Upper lobe of right lung (tissue), 1 donor: ENCODE measurements around the gene ASF1B. TPM values are rescaled to one million over a fixed set of nuclear protein-coding genes. Genes with fewer than 3 reads are reported as not detected.

Source experiments
- ATAC-seq: fragments of 200-7000 bp; cut with Tn5 transposase; one replicate; pipeline ENCODE4 v1.9.1; 2020; ENCODE audit warnings: mild to moderate bottlenecking, moderate library complexity
- DNase-seq: peaks from one replicate; pipeline ENCODE4 v3.0.0-alpha.2; 2020
- H3K27ac ChIP-seq: fragments of 200-600 bp; one replicate; pipeline ENCODE4 v1.8.0; 2022
- H3K27me3 ChIP-seq: fragments of 200-600 bp; one replicate; pipeline ENCODE4 v1.8.0; 2022; ENCODE audit warnings: mild to moderate bottlenecking
- H3K36me3 ChIP-seq: fragments of 200-600 bp; one replicate; pipeline ENCODE4 v1.8.0; 2022
- H3K4me1 ChIP-seq: fragments of 200-600 bp; one replicate; pipeline ENCODE4 v1.8.0; 2022
- H3K4me3 ChIP-seq: fragments of 200-600 bp; one replicate; pipeline ENCODE4 v1.8.0; 2022; ENCODE audit warnings: mild to moderate bottlenecking
- H3K9me3 ChIP-seq: fragments of 200-600 bp; one replicate; pipeline ENCODE4 v1.8.0; 2022
- CTCF ChIP-seq: fragments of 200-600 bp; IDR thresholded peaks from one replicate; pipeline ENCODE4 v1.8.0; 2022; ENCODE audit warnings: antibody characterized with exemption
- intact Hi-C: fragments of 100-400 bp; cut with DNase I; formaldehyde crosslinking; loops from one replicate; pipeline ENCODE4 v1.11.0; 2022
- total RNA-seq: library from RNA; stranded (reverse); fragmentation: NEBNext Ultra II Directional; extraction: Animal tissue kit (Norgen Biotek cat#: 25700); gene quantifications from one replicate; pipeline ENCODE4 v1.2.1, GENCODE V29; 2021
- donor health status: DM: no; HTN: yes; CAD: no; lungs with severe emphysema.

The ASF1B gene
- total RNA-seq, 1 donor from 2014 or later = 1.9 TPM

- no peak for DNase-seq
- Histone ChIP-seq H3K36me3 (peaks cover 9% of the 10 kb centered on the region), H3K27me3 (no peaks in the 10 kb centered on the region), H3K4me1 (peaks cover 18% of the 10 kb centered on the region), H3K4me3 (peak overlapping the region; percentile 5), H3K9me3 (no peaks in the 10 kb centered on the region), H3K27ac (peak overlapping the region; percentile 63)
- ATAC-seq = peak; percentile 62
- intact Hi-C loops = no loop called here
- TF ChIP-seq CTCF = peak; percentile 18
Observed at GRCh38 chr19:14167576-14168138, 31.3 kb upstream of the ASF1B start.

DNA sequence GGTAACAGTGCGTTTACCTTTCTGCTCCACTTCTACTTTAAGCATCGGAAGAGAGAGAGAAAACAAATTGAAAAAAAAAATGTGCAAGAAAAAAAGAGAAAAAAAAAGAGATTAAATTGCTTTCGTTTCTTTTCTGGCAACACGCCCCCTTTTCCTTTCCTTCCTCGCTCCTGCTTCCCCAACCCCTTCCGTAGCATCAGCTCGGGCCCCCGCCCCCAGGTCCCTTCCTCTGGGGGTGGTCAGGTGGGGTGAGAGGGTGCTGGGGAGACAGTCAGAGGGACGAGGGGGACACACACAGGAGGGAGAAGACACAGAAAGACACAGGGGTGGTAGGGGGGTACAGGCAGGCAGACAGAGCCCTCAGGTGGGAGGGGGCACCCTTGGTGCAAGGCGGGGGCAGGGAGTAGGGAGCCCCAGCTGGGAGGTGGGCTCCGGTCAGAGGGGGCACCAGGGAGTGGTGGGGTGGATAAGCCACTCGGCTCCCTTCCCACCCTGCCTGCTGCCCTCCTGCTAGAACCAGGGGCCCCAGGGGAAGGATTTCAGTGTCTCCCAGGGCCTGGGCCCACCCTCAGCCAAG lies 30.7 kb upstream of the ASF1B start:
- DNase-seq (no peak), ATAC-seq (no peak)
- TF ChIP-seq CTCF = no peak
- no peaks in the 10 kb centered on the region for H3K9me3 ChIP-seq
- H3K27me3 ChIP-seq = no peaks in the 10 kb centered on the region
- H3K4me3 ChIP-seq = peak overlapping the region; percentile 5
- peak overlapping the region; percentile 63 for H3K27ac ChIP-seq
- intact Hi-C loops = no loop called here
- H3K36me3 ChIP-seq = peaks cover 13% of the 10 kb centered on the region
- H3K4me1 ChIP-seq = peaks cover 18% of the 10 kb centered on the region

DNA sequence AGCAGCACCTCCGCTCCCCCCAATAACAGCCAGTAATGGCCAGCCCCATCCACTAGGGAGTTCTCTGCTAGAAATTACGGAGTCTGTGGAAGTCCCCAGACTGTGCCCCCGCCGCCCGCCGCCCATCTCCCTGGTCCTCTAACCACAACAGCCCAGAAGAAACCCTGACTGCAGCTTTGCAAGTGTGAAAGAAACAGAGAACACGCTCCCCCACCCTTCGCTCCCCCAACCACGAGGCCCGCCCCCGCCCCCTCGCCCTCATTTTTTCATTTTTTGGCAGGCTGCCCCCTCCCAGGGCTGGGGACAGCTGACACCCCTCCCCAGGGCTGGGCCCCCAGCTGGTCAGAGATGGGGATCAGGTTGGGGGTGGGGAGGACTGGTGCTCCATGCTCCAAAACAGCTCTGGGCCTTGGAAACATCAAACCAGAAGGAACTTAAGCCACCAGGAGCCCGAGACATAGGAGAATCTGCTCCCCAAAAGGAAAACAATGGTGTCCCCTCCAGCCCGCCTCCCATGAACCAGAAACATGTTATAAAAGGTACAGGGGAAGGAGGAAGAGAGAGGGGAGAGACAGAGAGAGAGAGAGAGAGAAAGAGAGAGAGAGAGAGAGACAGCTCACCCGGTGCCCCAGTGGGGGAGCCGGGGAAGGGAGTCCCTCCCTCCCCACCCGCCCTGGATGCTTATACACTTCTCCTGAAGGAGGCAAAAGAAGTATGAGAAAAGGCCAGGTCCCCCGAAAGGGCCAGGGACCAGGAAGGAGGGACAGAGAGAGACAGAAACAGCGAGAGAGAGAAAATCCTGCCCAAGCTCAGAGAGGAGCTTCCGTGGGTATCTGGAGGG lies 29.8 kb upstream of the ASF1B start:
- Histone ChIP-seq H3K4me3 (no peak overlapping the region), H3K27ac (no peak overlapping the region), H3K9me3 (no peaks in the 10 kb centered on the region), H3K4me1 (peaks cover 18% of the 10 kb centered on the region), H3K27me3 (no peaks in the 10 kb centered on the region), H3K36me3 (peaks cover 13% of the 10 kb centered on the region)
- intact Hi-C loops = no loop called here
- no peak for DNase-seq
- no peak for TF ChIP-seq CTCF
- ATAC-seq = no peak

DNA sequence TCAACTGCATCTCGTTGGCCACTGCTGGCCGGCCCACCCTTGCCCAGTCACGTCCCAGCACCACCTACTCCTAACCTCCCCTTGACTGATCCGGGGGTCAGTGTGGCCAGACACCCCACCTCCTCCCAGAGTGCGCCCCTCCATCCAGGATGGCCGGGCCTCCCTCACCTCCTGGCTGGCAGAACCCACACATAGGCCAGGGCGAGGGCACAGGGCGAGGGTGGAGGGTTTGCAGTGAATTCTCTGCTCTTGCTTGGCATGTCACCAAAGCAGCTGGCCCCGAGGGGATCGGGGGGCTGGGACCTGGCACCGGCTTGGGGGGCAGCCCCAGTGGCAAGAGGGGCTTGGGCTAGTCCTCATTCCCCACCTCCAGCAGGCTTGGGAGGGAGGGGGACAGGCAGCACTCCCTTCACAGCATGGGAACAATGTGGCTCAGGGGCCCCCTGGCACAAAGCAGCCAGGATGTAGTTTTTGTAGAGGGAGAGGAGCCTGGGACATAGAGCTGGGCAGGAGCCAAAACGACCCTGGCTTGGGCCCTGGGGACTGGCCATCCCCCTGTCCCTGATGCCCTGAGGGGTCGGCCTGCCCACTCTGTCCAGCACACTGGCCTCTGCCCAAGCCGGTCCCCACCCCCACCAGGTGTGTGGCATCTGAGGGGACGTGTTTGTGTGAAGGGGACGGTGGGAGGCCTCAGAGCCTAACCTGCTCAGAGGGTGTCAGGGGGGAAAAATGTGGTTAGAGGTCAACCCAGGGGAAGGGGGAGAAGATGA lies 28.5 kb upstream of the ASF1B start:
- Histone ChIP-seq H3K4me1 (peaks cover 18% of the 10 kb centered on the region), H3K9me3 (no peaks in the 10 kb centered on the region), H3K27ac (no peak overlapping the region), H3K4me3 (no peak overlapping the region), H3K27me3 (no peaks in the 10 kb centered on the region), H3K36me3 (peaks cover 8% of the 10 kb centered on the region)
- no peak for TF ChIP-seq CTCF
- intact Hi-C loops = no loop called here
- DNase-seq = no peak
- no peak for ATAC-seq

GRCh38 chr19:14164082-14164481 lies 27.7 kb upstream of the ASF1B start:
- TF ChIP-seq CTCF = no peak
- H3K4me3 ChIP-seq = no peak overlapping the region
- H3K36me3 ChIP-seq = peaks cover 8% of the 10 kb centered on the region
- no peak overlapping the region for H3K27ac ChIP-seq
- peaks cover 18% of the 10 kb centered on the region for H3K4me1 ChIP-seq
- no peaks in the 10 kb centered on the region for H3K27me3 ChIP-seq
- DNase-seq (no peak), ATAC-seq (no peak)
- intact Hi-C loops = no loop called here
- no peaks in the 10 kb centered on the region for H3K9me3 ChIP-seq
